NCI-H2029 (cell line): Measurements from ENCODE around the gene SEMA3C.

Experiments
- DNase-seq: peaks from one replicate; lab custom pipeline; 2025; lab: John Stamatoyannopoulos, UW

Gene SEMA3C

GRCh38 chr7:80848841-80849240 lies 70.0 kb downstream of the SEMA3C start:
- DNase-seq = no peak

- no peak for DNase-seq
These were observed 71.0 kb downstream of the SEMA3C start for GRCh38 chr7:80847895-80848294.

DNA sequence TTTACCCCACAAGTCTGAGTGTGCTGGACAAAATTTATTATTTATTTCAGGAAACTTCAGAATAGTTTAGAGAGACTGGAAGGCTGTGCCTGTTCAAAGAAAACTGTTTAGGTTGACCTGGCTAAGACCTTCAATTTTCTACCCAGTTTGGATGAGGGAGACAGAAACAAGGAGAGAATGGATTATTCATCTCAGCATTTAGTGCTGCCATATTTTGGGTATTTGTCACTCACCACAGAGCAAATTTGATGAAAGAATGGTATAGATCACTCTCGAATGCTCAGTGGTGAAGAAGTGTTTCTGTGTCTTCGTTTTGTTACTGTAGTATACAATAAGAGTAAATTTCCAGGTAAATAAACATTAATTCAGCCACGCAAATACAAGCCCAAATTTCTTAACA lies 71.8 kb downstream of the SEMA3C start:
- no peak for DNase-seq

- DNase-seq = no peak
These were observed 73.9 kb downstream of the SEMA3C start for GRCh38 chr7:80844916-80845315.

DNA sequence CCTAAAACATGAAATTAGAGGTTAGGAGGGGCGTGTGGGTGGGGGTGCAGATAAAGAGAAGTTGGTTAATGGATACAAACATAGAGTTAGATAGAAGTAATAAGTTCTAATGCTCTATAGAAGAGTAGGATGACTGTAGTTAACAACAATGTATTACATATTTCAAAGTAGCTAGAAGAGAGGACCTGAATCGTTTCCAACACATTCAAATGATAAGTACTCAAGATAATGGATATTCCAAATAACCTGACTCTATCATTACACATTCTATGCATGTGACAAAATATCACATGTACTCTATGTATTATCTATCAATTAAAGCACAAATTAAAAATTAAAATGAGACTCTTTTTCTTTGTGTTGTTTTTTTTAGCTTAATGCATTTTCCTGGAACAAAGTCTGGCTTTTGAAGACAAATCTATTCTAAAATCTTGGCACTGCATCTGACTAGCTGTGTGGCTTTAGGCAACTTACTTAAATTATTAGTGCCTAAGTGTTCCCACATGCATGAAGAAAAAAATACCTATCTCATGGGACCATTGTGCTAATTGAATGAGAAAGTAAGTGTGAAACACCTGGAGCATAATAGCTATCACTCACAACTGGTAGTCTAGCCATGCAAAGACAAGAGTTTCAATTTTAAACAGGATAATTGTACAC lies 75.7 kb downstream of the SEMA3C start:
- DNase-seq = no peak

GRCh38 chr7:80842022-80842790 lies 76.6 kb downstream of the SEMA3C start:
- no peak for DNase-seq

- no peak for DNase-seq
These were observed 77.4 kb downstream of the SEMA3C start for GRCh38 chr7:80841423-80841955.

DNA sequence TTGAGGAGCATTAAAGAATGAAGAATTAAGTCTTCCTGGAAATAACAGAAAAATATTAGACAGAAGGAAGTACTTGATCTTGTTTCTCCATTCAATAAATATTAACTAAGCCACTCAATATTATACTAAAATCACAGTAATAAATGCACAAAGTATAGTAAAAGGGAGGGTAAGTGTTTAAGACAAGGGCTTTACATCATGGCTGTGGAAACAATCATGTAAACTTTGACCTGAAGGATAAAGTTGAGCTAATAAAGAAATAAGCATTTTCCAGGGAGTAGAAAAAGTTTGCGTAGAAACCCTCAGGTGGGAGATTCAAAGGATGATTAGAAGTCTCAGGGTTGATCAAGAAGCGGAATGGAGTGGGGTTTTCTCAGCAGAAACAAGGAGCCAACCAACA lies 78.2 kb downstream of the SEMA3C start:
- no peak for DNase-seq

- no peak for DNase-seq
These were observed 79.0 kb downstream of the SEMA3C start for GRCh38 chr7:80839855-80840254.

DNA sequence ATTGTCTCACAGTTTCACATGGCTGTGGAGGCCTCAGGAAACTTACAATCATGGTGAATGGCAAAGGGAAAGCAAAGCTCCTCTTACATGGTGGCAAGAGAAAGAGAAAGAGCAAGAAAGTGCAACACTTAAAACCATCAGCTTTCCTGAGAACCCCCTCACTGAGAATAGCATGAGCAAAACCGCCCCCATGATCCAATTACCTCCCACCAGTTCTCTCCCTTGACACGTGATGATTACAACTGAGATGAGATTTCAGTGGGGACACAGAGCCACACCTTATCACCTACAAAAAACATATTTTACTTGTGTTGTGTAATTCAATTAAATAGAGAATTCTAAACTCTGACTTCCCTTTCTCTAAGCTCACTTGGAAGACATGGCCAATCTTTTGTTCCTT lies 80.2 kb downstream of the SEMA3C start:
- DNase-seq = no peak

DNA sequence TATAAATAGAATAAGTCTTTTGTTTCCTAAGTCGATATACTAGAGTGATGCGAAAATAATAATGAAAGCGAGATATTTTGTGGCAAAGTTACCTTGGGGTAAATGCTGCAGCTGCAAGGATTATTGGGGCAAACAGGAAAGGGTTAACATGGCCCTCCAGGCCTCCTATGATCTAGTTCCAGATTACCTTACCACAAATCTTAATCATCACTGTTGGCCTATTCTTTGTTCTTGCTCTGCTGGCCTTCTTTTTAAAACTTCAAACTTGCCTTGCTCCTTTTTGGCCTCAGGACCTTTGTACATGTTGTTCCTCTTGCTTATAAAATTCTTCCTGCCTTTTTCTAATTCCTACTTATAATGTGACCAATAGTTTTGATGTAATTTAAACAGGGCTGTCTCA lies 81.5 kb downstream of the SEMA3C start:
- DNase-seq = no peak

GRCh38 chr7:80835251-80835650 lies 83.6 kb downstream of the SEMA3C start:
- no peak for DNase-seq

DNA sequence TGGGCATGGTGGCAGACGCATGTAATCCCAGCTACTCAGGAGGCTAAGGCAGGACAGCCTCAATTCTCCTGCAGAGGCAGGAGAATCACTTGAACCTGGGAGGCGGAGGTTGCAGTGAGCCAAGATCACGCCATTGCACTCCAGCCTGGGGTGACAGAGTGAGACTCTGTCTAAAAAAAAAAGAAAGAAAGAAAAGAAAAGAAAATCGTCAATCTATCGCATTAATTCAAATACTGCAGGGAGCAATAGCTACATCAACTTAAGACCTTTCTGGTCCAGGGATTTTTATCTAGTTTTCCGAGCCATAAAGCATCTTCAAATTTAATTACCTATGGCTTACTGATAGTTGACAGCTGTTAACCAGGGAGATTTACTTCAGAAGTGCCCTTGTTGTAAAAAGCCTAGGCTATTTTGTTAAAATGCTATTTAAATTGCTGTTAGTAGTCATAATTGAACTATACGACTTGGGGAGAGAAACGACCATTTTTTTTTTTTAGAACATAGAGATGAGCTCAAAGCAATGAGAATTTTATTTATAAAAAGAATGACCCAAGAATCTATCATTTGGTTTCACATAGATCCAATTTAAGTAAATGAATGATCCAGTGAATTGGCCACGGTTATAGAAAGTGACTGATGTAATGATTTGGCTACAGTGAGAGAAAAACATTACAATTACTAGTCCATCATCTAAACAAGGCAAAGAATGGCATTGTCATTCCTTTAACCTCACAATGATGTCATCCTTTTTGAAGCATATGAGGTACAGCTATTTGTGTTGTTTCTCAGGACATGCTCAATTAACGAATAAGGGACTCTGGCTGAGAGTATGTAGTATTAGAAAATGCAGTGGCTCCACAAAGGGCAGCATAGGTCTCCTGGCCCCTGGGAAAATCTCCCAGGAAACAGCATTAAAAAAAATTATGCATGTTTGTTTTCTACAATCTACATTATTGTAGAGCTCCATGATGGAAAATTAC lies 85.3 kb downstream of the SEMA3C start:
- DNase-seq = no peak

- no peak for DNase-seq
These were observed 86.8 kb downstream of the SEMA3C start for GRCh38 chr7:80832006-80832405.

GRCh38 chr7:80830584-80831285 lies 88.1 kb downstream of the SEMA3C start:
- no peak for DNase-seq

DNA sequence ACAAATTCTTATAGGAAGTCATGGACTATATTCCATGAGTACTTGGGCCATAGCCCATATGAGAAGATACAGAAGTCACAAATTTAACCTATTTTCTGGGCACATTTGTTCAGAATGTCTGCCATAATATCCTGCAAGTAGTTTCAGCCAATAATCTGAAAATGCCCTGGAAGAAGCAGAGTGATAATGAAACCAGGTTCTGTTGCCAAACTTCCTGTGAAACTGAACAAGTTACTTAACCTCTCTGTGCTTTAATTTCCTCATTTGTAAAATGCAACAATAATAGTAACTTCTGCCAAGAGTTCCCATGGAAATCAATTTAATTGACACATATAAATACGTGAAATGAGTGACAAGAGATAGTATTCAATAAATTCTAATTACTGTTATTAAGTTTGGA lies 88.8 kb downstream of the SEMA3C start:
- no peak for DNase-seq

- DNase-seq = no peak
These were observed 89.3 kb downstream of the SEMA3C start for GRCh38 chr7:80829527-80829926.

- DNase-seq = no peak
These were observed 91.6 kb downstream of the SEMA3C start for GRCh38 chr7:80827239-80827633.

DNA sequence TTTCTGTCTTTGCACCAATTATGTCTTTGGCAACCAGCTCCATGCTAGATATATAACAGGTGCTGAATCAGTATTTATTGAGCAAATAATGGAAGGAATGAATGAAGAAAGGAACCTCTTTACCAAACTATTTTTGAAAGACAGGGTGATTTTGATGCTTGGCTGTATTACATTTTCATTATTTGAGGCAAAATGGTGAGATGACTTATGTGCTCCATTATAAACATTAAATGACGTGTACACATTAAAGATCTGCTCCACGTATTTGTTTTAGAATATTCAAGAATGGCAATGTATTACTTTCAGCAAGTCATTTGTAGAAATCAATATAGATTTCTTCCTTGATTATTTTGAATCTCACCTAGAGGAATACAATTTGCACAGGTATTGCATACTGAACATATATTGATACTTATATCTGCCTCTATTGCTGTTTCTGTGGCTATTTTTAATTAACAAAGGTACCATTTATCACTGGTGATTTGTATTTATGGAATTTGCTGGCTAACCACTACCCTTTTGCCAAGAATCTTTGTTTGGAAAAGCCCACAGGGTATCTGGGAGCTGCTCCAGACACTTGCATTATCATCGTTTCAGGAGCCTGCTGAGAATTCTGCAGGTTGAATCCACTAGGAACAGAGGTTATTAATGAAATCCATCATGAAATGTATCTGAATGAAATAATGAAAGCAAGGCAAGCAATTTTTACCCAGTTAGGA lies 92.2 kb downstream of the SEMA3C start:
- DNase-seq = no peak

DNA sequence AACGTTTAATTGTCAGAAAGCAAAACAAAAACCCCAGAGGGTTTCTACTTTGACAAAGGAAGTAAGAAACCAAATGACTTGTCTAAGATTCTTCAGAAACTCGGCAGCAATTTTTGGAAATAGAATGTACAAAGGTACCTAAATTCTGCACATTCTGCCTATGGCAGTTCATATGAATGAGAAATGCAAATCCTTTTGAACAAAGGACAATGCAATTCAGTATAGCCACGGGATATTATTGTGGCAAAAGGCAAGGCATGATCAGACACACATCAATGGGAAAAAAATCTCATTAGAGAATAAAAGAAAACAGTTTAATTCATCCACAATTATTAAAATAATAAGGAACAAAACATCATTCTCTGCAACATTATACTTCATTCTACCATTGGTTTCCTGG lies 93.4 kb downstream of the SEMA3C start:
- no peak for DNase-seq

- no peak for DNase-seq
These were observed 94.6 kb downstream of the SEMA3C start for GRCh38 chr7:80824253-80824652.
